OCI-LY7 (cell line): Measurements from ENCODE around the gene XRN1. TPM values are rescaled to one million over a fixed set of nuclear protein-coding genes. Genes with fewer than 3 reads are reported as not detected.

ENCODE experiments used
- BruUV-seq: library from RNA; stranded (reverse); fragments of 400-500 nt; replicated peaks from 2 replicates; lab custom pipeline; 2021; lab: Mats Ljungman, UMichigan
- CTCF ChIA-PET: fragments of 300-600 bp; sonication (Branson Sonifier 250); formaldehyde crosslinking; loops from one replicate; lab custom pipeline; 2022; ENCODE audit warnings: antibody characterized with exemption; ENCODE audit not compliant: unreplicated experiment; lab: Charles Lee
- POLR2A ChIA-PET: fragments of 300-600 bp; sonication (Branson Sonifier 250); formaldehyde crosslinking; loops from one replicate; lab custom pipeline; 2022; ENCODE audit warnings: antibody characterized with exemption; lab: Charles Lee
- DNase-seq: peaks from one replicate; pipeline ENCODE4 v3.0.0-alpha.2; 2015; ENCODE audit warnings: low spot score
- H2AFZ ChIP-seq: fragments of 200-600 bp; sonication (generic), shearing (Covaris generic); 2 replicates; pipeline ENCODE4 v1.6.1; 2014; ENCODE audit warnings: mild to moderate bottlenecking, antibody characterized with exemption, low read length, moderate library complexity
- H3K27ac ChIP-seq: fragments of 200-600 bp; sonication (generic); 2 replicates; pipeline ENCODE4 v1.5.1; 2014; ENCODE audit warnings: mixed run types, low read depth, mild to moderate bottlenecking, moderate library complexity, low read length, inconsistent platforms; ENCODE audit not compliant: poor library complexity, severe bottlenecking
- H3K36me3 ChIP-seq: fragments of 200-600 bp; sonication (generic); 2 replicates; pipeline ENCODE4 v1.6.1; 2014; ENCODE audit warnings: mild to moderate bottlenecking, antibody characterized with exemption, low read length, moderate library complexity, mixed read lengths; ENCODE audit not compliant: insufficient read depth
- H3K4me1 ChIP-seq: fragments of 200-600 bp; sonication (generic); 2 replicates; pipeline ENCODE4 v1.5.1; 2014; ENCODE audit warnings: mild to moderate bottlenecking, low read length; ENCODE audit not compliant: insufficient read depth, poor library complexity, severe bottlenecking
- H3K4me2 ChIP-seq: fragments of 200-600 bp; sonication (generic); 2 replicates; pipeline ENCODE4 v1.6.1; 2014; ENCODE audit warnings: mild to moderate bottlenecking, low read length
- H3K4me3 ChIP-seq: fragments of 200-600 bp; sonication (generic); 2 replicates; pipeline ENCODE4 v1.5.1; 2014; ENCODE audit warnings: mild to moderate bottlenecking, low read depth, low read length; ENCODE audit not compliant: poor library complexity, severe bottlenecking
- H3K79me2 ChIP-seq: fragments of 200-600 bp; sonication (generic); 2 replicates; pipeline ENCODE4 v1.6.1; 2016; ENCODE audit warnings: low read depth, mild to moderate bottlenecking, low read length, moderate library complexity, mixed read lengths; ENCODE audit not compliant: insufficient read depth
- H3K9me2 ChIP-seq: fragments of 200-600 bp; sonication (generic); 2 replicates; pipeline ENCODE4 v1.6.1; 2016; ENCODE audit warnings: mild to moderate bottlenecking, low read length, mixed read lengths; ENCODE audit not compliant: insufficient read depth
- H3K9me3 ChIP-seq: fragments of 200-600 bp; sonication (generic); 2 replicates; pipeline ENCODE4 v1.6.1; 2014; ENCODE audit warnings: mild to moderate bottlenecking, mixed run types, low read length, mixed read lengths
- H4K20me1 ChIP-seq: fragments of 200-600 bp; sonication (generic); 2 replicates; pipeline ENCODE4 v1.6.1; 2014; ENCODE audit warnings: mild to moderate bottlenecking, antibody characterized with exemption, low read length, moderate library complexity, mixed read lengths; ENCODE audit not compliant: insufficient read depth
- EZH2phosphoT487 ChIP-seq: fragments of 200-600 bp; sonication (generic); IDR thresholded peaks from 2 replicates; pipeline ENCODE4 v1.6.1; 2018; ENCODE audit warnings: low read depth, borderline replicate concordance, mild to moderate bottlenecking, mixed run types, antibody characterized with exemption, low read length, moderate library complexity, mixed read lengths
- intact Hi-C: fragments of 100-400 bp; cut with micrococcal nuclease; formaldehyde crosslinking; loops from one replicate; pipeline ENCODE4 v1.10.0; 2022; ENCODE audit not compliant: unreplicated experiment
- total RNA-seq, 2 experiments: library from RNA; depleted of rRNA in 1 of 2; stranded (reverse); fragments of >200 nt in 1 of 2; shearing (Covaris generic) in 1 of 2; gene quantifications; 2 replicates each; pipeline ENCODE4 v1.2.3, GENCODE V29; 2014 to 2022
- TF ChIP-seq, protein P1 (sequence below): fragments of 200-600 bp; sonication (generic); conservative IDR thresholded peaks from 2 replicates; pipeline ENCODE4 v1.5.1; 2014; ENCODE audit warnings: mild to moderate bottlenecking, antibody characterized with exemption, low read length, moderate library complexity, mixed read lengths

XRN1 gene
- total RNA-seq, 2 experiments from 2014 or later = 36.6 to 43.6 TPM

DNA sequence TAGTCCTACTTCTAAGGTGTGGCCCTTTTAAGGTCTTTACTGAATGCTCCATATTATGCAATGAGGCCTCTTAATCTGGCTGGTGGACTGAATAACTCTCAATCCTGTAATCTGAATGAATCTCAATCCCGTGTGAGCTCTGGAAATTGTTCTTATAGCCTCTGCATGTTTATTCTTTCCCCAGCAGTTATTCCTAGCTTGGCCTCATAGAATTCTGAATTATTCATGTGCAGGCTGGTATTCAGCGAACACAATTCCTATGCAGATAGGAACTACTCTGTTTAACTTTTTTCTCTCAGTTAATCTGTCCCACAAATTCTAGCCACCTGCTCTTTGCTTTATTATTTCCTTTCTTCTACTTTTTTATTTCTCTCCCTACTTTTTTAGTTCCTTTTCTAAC, 44.3 kb upstream of the XRN1 start:
- Histone ChIP-seq H2AFZ (no peak overlapping the region), H3K4me1 (no peaks in the 10 kb centered on the region), H3K9me2 (no peaks in the 10 kb centered on the region), H3K27ac (no peak overlapping the region), H3K36me3 (peaks cover 93% of the 10 kb centered on the region), H3K79me2 (no peaks in the 10 kb centered on the region), H4K20me1 (no peaks in the 10 kb centered on the region), H3K4me3 (no peak overlapping the region), H3K9me3 (no peaks in the 10 kb centered on the region), H3K4me2 (no peak overlapping the region)
- TF ChIP-seq, protein P1, sequence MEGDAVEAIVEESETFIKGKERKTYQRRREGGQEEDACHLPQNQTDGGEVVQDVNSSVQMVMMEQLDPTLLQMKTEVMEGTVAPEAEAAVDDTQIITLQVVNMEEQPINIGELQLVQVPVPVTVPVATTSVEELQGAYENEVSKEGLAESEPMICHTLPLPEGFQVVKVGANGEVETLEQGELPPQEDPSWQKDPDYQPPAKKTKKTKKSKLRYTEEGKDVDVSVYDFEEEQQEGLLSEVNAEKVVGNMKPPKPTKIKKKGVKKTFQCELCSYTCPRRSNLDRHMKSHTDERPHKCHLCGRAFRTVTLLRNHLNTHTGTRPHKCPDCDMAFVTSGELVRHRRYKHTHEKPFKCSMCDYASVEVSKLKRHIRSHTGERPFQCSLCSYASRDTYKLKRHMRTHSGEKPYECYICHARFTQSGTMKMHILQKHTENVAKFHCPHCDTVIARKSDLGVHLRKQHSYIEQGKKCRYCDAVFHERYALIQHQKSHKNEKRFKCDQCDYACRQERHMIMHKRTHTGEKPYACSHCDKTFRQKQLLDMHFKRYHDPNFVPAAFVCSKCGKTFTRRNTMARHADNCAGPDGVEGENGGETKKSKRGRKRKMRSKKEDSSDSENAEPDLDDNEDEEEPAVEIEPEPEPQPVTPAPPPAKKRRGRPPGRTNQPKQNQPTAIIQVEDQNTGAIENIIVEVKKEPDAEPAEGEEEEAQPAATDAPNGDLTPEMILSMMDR = no peak
- TF ChIP-seq EZH2phosphoT487 = no peak
- BruUV-seq = TSS peak; percentile 9
- POLR2A ChIA-PET = interaction anchor here (0.6 to 0.7 kb wide), 2 partner anchors 117 to 176 kb away, joined by 3 read pairs; no protein-coding TSS in a partner anchor
- intact Hi-C loops = no loop called here
- no peak for DNase-seq
- CTCF ChIA-PET = no interaction called here

DNA sequence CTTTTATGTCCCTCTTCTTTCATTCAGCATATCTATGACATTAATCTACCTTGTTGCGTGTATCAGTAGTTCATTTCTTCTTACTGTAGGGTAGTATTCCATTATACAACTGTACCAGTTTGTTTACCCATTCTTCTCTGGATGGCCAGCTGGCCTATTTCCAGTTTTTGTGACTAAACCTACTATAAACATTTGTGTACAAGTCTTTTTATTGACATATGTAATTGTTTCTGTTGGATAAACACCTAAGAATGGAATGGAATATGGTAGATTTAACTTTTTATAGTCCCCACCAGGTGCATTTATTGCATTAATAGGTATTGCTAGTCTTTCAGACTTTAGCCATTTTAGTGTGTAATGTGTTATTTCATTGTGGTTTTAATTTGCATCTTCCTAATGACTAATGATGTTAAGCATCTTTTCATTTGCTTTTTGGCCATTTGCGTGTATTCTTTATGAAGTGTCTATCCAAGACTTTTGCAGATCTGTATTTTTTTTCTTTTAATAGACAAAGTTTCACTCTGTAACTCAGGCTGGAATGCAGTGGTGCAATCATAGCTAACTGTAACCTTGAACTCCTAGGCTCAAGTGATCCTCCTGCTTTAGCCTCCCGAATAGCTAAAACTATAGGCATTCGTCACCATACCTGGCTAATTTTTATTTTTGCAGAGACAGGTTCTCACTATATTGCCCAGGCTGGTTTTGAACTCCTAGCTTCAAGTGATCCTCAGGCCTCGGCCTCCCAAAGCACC, 41.9 kb upstream of the XRN1 start:
- Histone ChIP-seq H4K20me1 (no peaks in the 10 kb centered on the region), H3K9me2 (no peaks in the 10 kb centered on the region), H3K4me3 (no peak overlapping the region), H3K9me3 (no peaks in the 10 kb centered on the region), H2AFZ (no peak overlapping the region), H3K4me2 (no peak overlapping the region), H3K36me3 (peaks cover 92% of the 10 kb centered on the region), H3K4me1 (no peaks in the 10 kb centered on the region), H3K27ac (no peak overlapping the region), H3K79me2 (no peaks in the 10 kb centered on the region)
- ChIA-PET POLR2A (interaction anchor here (1.0 kb wide), 1 partner anchor 43 kb away, joined by 3 read pairs; no protein-coding TSS in a partner anchor), CTCF (no interaction called here)
- intact Hi-C loops = no loop called here
- DNase-seq = no peak
- TF ChIP-seq, protein P1 = no peak
- no peak for TF ChIP-seq EZH2phosphoT487
- BruUV-seq = no TSS peak

DNA sequence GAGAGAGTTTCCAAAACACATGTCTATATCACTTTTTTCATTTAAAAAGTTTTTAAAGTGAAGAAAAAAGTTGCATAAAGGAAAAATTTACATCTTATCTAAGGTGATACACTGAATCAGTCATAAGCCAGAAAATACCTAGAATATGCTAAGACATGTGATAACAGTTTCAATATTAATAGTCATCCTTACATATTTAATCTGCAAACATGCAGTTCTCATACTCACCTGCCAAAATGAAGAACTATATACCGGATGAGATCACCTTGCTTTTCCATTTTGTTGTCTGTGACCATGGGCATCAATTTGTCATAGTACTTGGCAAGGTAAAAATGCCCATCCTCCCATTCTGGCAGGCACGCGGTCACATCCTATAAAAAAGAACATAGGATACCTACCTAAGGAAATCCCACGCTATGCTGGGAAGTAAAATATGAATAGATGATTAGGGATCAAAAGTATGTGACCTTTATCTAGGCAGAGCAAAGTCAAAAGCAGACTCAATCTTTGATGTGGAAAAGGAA, 37.1 kb upstream of the XRN1 start:
- no peak overlapping the region for H2AFZ ChIP-seq
- no peaks in the 10 kb centered on the region for H3K4me1 ChIP-seq
- no peak for DNase-seq
- peaks cover 6% of the 10 kb centered on the region for H3K9me3 ChIP-seq
- no peaks in the 10 kb centered on the region for H4K20me1 ChIP-seq
- BruUV-seq = no TSS peak
- H3K9me2 ChIP-seq = no peaks in the 10 kb centered on the region
- no peaks in the 10 kb centered on the region for H3K79me2 ChIP-seq
- H3K4me3 ChIP-seq = no peak overlapping the region
- peaks cover 92% of the 10 kb centered on the region for H3K36me3 ChIP-seq
- intact Hi-C loops = no loop called here
- H3K4me2 ChIP-seq = no peak overlapping the region
- ChIA-PET POLR2A (interaction anchor here (1.2 kb wide), 2 partner anchors 11 to 14 kb away, joined by 3 to 7 read pairs; no protein-coding TSS in a partner anchor), CTCF (no interaction called here)
- TF ChIP-seq EZH2phosphoT487 = no peak
- TF ChIP-seq, protein P1 = no peak
- H3K27ac ChIP-seq = no peak overlapping the region
